Activated CD8-positive, alpha-beta memory T cell treated with anti-CD3 and anti-CD28 coated beads, Interleukin-2, amount 50 U/mL, for 1 hour (primary cell): Measurements from ENCODE around the gene P3H2.

Experiments used
- DNase-seq: peaks from one replicate; pipeline ENCODE4 v3.0.0-alpha.2; 2020; ENCODE audit errors: extremely low read depth

P3H2 gene

GRCh38 chr3:190051641-190052040, 69.1 kb downstream of the P3H2 start:
- DNase-seq = no peak

- DNase-seq = no peak
These were observed 71.7 kb downstream of the P3H2 start for GRCh38 chr3:190048932-190049441.

- no peak for DNase-seq
These were observed 75.7 kb downstream of the P3H2 start for GRCh38 chr3:190044974-190045373.

GRCh38 chr3:190044142-190044541, 76.6 kb downstream of the P3H2 start:
- DNase-seq = no peak

GRCh38 chr3:190043741-190044140, 77.0 kb downstream of the P3H2 start:
- DNase-seq = no peak

GRCh38 chr3:190042558-190042957, 78.1 kb downstream of the P3H2 start:
- DNase-seq = no peak

GRCh38 chr3:190041333-190042041, 79.2 kb downstream of the P3H2 start:
- no peak for DNase-seq

- no peak for DNase-seq
These were observed 80.6 kb downstream of the P3H2 start for GRCh38 chr3:190040145-190040544.

GRCh38 chr3:190038050-190038933, 82.4 kb downstream of the P3H2 start:
- no peak for DNase-seq

GRCh38 chr3:190036631-190037030, 84.1 kb downstream of the P3H2 start:
- DNase-seq = no peak

GRCh38 chr3:190034446-190034845, 86.3 kb downstream of the P3H2 start:
- no peak for DNase-seq

GRCh38 chr3:190032923-190033322, 87.8 kb downstream of the P3H2 start:
- DNase-seq = no peak

GRCh38 chr3:190031887-190032752, 88.6 kb downstream of the P3H2 start:
- DNase-seq = no peak

- no peak for DNase-seq
These were observed 93.6 kb downstream of the P3H2 start for GRCh38 chr3:190027116-190027515.

GRCh38 chr3:190026154-190026553, 94.5 kb downstream of the P3H2 start:
- DNase-seq = no peak

GRCh38 chr3:190024912-190025311, 95.8 kb downstream of the P3H2 start:
- DNase-seq = no peak

- no peak for DNase-seq
These were observed 100.9 kb downstream of the P3H2 start for GRCh38 chr3:190019844-190020243.

GRCh38 chr3:190019006-190019405, 101.7 kb downstream of the P3H2 start:
- no peak for DNase-seq

GRCh38 chr3:190018460-190018859, 102.2 kb downstream of the P3H2 start:
- no peak for DNase-seq

- no peak for DNase-seq
These were observed 103.0 kb downstream of the P3H2 start for GRCh38 chr3:190017521-190018288.

GRCh38 chr3:190016966-190017365, 103.7 kb downstream of the P3H2 start:
- no peak for DNase-seq
